ENCODE measurements around the gene CAPSL. TPM values are rescaled to one million over a fixed set of nuclear protein-coding genes. Genes with fewer than 3 reads are reported as not detected.

Gene CAPSL
- total and polyA plus RNA-seq, 9 of the 15 experiments (the other 6 are each of a cell fraction or from before 2014, with no cell fraction given) = not detected

DNA sequence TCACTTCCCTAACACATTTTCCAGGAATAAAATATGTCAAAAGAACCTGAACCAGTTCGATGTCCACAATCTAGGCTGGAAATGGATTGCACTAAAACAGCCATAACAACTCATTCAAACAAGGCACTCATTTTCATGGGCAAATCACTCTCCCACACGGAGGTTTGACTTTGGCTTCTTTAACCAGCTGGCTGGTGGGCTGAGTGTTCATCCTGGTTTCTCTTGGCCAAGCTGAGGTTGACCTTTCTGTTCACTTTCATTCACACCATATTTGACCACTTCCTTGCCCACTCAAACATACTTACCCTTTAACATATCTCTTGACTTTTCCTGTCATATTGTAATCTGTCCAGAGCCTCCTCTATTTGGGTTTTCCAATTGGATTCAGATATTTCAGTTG, 76.3 kb downstream of the CAPSL start (continued):
- TF ChIP-seq, protein P1, sequence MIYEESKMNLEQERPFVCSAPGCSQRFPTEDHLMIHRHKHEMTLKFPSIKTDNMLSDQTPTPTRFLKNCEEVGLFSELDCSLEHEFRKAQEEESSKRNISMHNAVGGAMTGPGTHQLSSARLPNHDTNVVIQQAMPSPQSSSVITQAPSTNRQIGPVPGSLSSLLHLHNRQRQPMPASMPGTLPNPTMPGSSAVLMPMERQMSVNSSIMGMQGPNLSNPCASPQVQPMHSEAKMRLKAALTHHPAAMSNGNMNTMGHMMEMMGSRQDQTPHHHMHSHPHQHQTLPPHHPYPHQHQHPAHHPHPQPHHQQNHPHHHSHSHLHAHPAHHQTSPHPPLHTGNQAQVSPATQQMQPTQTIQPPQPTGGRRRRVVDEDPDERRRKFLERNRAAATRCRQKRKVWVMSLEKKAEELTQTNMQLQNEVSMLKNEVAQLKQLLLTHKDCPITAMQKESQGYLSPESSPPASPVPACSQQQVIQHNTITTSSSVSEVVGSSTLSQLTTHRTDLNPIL (CRISPR knock-in tag; IDR thresholded peaks at IDR 0.05) = no peak
- TF ChIP-seq, protein P2, sequence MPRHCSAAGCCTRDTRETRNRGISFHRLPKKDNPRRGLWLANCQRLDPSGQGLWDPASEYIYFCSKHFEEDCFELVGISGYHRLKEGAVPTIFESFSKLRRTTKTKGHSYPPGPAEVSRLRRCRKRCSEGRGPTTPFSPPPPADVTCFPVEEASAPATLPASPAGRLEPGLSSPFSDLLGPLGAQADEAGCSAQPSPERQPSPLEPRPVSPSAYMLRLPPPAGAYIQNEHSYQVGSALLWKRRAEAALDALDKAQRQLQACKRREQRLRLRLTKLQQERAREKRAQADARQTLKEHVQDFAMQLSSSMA (CRISPR knock-in tag; IDR thresholded peaks at IDR 0.05) = no peak
- TF ChIP-seq E2F3 (CRISPR knock-in tag; IDR thresholded peaks at IDR 0.05) = no peak
- no peak for TF ChIP-seq CHCHD3 (CRISPR knock-in tag; IDR thresholded peaks at IDR 0.05)

DNA sequence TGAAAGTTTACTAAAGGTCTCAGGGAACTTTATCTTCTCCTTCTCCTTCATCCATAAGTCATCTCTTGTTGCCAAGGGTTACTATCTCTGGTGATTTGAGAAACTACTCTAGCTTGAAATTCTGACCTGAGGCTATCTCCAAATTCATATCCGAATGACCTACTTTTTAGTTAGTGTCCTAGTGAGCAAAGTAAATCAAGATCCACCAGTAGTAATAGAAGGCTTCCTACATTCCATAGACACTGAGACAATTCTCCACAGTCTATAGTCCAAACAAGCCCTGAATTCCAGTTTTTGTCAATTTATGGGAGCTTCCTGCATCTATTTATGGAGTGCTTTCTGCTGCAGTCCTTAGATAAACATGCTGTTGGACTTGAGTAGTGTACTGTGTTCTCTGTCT, 76.7 kb downstream of the CAPSL start:
- Histone ChIP-seq H3K9ac (ENCODE audit: insufficient read depth in 1 of 2, low read depth in 2 of 2, low read length in 2 of 2) (no peak overlapping the region), H3K36me3 (ENCODE audit: control insufficient read depth, insufficient read depth, low read length) (no peaks in the 10 kb centered on the region), H4K20me1 (replicated peaks; ENCODE audit: control insufficient read depth, insufficient read depth, low read length) (no peaks in the 10 kb centered on the region), H3K27ac (ENCODE audit: extremely low read depth, low read depth, low read length) (no peak overlapping the region), H3K79me2 (ENCODE audit: control insufficient read depth, insufficient read depth, low read length) (no peaks in the 10 kb centered on the region), H3K4me3 (no peak overlapping the region), H3K4me2 (ENCODE audit: insufficient read depth, low read length) (no peak overlapping the region), H3K4me1 (replicated peaks in 1 of 2; ENCODE audit: control insufficient read depth in 2 of 2, insufficient read depth in 2 of 2, low read length in 2 of 2) (no peaks in the 10 kb centered on the region), H3K9me3 (replicated peaks; ENCODE audit: control insufficient read depth, insufficient read depth, low read depth, low read length) (no peaks in the 10 kb centered on the region), H3K9me1 (ENCODE audit: control insufficient read depth, insufficient read depth, low read length) (no peaks in the 10 kb centered on the region), H2AFZ (ENCODE audit: low read depth, low read length) (no peak overlapping the region), H3K27me3 (ENCODE audit: control insufficient read depth in 2 of 2, insufficient read depth in 2 of 2, low read length in 2 of 2) (no peaks in the 10 kb centered on the region)
- no peak for FAIRE-seq
- whole genome bisulfite sequencing (ENCODE audit: insufficient coverage, low coverage, missing lambda C conversion rate) = 0% methylated on average over 1 of the region's 1 CpG
- intact Hi-C loops (cut with micrococcal nuclease) = no loop called here
- no peak for ATAC-seq
- ChIA-PET CTCF (ENCODE audit: low intra/inter-chr PET ratio) (no interaction called here), POLR2A (no interaction called here)
- no peak for DNase-seq (ENCODE audit: extremely low read depth in 1 of 4, low spot score in 3 of 4)
- in situ Hi-C loops (cut with MboI) = no loop called here
- no TSS peak for BruUV-seq (replicated peaks)
- TF ChIP-seq RFX1 (IDR thresholded peaks at IDR 0.05) (peak; percentile 58), ZNF384 (IDR thresholded peaks at IDR 0.05; ENCODE audit: low read depth, low read length) (no peak)
